GM12874 (cell line): ENCODE data around the gene HCRTR1.

Experiments
- TF ChIP-seq, protein P1 (sequence below): IDR thresholded peaks from 2 replicates; pipeline ENCODE4 v1.5.1; 2011; ENCODE audit warnings: low read depth, mild to moderate bottlenecking, control low read depth, low read length, moderate library complexity; ENCODE audit not compliant: insufficient read depth

The HCRTR1 gene

DNA sequence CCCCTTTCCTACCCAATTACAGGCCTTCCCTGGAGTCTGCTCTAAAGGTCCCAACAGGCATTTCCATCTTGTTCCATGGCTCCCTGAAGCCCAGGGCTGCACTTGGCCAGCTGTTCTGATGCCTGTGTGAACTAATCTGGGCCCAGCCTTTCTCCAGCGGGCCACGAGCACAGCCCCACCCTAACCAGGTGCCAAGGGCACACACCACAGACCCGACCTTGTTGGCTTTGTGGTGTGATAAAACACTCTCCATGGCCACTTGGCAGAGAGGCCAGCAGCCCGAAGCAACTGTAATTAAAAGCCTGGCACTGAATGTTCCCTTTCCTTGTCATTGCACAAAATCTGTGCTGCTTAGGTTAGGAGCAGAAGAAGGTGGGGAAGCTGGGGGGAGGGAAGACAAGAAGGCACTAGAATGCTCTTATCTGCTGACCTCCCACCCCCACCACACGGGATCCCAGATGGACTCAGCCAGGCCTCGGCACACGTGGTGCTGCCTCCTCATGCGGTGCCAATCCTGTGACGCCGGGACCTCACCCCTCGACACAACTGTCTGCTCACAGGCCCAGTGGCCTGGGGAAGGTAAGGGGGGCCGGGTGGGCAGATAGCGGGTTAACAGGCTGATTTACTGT is 9.9 kb downstream of the HCRTR1 start:
- TF ChIP-seq, protein P1, sequence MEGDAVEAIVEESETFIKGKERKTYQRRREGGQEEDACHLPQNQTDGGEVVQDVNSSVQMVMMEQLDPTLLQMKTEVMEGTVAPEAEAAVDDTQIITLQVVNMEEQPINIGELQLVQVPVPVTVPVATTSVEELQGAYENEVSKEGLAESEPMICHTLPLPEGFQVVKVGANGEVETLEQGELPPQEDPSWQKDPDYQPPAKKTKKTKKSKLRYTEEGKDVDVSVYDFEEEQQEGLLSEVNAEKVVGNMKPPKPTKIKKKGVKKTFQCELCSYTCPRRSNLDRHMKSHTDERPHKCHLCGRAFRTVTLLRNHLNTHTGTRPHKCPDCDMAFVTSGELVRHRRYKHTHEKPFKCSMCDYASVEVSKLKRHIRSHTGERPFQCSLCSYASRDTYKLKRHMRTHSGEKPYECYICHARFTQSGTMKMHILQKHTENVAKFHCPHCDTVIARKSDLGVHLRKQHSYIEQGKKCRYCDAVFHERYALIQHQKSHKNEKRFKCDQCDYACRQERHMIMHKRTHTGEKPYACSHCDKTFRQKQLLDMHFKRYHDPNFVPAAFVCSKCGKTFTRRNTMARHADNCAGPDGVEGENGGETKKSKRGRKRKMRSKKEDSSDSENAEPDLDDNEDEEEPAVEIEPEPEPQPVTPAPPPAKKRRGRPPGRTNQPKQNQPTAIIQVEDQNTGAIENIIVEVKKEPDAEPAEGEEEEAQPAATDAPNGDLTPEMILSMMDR, result no peak

DNA sequence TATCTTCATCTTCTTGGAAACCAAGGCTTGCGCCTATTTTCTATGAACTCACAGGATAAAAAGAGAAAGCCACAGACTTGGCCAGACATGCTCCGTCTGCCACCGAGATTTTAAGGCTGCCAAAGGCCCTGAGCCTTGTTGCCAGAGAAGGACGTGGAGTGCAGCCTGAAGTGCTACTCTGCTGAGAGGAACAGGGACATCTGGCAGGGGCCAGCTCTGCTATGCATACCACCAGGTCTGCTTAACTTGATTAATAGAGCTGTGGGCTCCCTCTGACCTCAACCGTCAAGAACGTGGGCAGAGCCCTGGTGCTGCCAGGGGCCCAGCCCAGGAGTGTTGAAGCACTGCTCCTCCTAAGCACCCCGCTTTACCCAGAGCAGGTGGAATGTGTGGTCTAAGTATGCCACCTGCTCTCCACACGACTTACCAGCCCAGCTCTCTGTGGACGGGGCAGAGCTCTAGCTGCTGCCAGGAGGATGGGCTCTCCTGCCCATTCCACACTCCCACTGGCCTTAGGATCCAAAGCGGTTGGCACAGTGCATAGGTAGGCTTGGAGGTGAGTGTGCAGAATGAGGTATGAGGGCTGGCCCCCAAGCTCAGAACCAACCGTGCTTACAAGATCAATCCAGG is 10.6 kb downstream of the HCRTR1 start:
- TF ChIP-seq, protein P1, result no peak

DNA sequence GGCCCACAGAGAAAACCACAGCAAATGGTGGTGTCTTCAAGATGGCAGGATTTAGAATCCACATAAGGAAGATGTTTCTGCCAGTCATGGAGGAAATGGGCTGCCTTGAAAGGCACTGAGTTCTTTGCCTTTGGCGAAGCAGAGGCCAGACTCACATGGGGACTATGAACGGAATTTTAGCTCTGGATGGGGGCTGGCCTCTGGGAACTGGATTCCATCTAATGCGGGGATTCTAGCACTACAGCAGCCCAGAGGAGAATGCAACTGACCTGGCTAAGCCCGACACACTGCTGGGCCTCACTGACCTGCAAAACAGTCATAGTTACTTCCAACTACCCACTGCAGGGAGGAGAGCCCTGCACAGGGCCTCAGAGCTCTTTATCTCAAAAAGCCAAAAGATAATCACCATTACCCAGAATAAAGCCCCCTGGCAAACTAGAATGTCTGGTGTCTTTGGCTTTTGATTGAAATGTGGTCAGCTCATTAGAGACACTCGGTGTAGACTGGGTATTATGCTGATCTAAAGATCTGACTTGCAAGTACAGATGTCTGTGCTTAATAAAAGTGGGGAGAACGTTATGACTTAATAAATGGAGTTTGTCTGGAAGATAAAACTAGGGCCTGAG is 11.6 kb downstream of the HCRTR1 start:
- TF ChIP-seq, protein P1, result no peak

DNA sequence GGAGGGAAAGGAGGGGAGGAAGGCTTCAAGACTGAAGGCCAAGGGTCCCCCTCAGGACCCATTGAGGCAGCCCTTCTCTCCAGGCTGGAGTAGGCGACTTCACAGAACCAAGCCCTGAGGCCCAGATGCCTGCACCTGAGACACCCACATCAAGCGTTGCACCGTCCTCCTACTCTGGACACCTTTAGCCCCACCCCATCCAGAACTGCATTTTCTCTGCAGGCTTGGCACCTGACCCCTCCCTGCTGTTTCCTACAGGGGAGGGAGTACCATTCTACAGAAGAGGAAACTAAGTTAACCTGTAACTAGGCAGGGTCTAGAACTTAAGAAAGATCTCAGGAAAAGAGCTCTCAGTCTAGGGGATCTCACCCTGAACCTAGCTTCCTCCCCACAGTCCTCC is 15.2 kb downstream of the HCRTR1 start:
- TF ChIP-seq, protein P1, result no peak

DNA sequence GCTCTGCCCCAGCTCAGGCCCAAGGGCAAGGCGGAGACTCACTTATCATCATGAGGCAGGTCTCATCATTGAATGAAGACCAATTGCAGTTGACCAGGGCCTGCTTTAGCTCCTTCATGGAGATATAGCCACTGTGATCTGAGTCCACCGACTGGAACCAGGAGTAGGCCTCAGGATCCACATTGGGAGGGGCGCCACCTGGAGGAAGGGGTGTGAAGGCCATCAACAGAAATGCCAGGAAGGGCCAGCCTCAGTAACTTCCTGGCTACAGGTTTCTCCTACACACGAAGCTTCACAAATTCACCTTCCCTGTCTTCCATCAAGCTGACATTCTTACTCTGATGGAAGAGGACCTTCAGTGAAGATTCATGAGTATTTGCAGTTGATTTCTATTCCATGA is 15.6 kb downstream of the HCRTR1 start:
- TF ChIP-seq, protein P1, result peak; percentile 58

DNA sequence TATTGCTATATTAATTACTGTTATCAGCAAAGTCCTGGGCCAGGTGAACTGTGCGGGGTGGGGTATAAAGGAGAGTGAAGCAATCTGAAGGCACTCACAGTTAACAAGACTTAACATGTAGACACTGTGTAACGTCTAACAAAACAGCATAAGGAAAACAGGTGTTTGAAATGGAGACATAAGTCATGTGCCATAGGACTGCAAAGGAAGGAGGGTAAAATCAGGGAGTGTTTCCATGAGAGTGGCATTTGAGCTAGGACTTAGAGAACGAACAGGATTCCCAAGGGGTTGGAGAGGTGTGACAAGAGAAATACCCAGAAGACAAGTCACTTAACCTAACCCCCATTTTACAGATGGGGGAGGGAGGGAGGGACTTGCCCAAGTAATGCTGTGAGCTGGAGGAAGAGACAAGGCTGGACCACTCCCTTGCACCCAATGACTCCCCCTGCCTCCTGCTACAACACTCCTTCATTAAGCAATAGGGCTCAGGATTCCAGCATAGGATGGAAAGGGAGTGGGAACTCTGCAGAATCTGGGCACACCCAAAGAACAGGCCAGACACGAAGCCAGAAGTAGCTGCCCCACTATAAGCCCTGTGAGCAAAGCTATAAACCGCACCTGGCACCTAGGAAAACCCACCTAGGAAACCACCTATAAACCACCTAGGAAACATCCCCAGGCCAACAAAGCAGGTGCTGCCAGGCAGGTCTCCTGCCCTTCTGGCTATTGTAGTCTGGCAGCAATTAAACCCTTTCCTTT is 20.6 kb downstream of the HCRTR1 start:
- TF ChIP-seq, protein P1, result no peak

DNA sequence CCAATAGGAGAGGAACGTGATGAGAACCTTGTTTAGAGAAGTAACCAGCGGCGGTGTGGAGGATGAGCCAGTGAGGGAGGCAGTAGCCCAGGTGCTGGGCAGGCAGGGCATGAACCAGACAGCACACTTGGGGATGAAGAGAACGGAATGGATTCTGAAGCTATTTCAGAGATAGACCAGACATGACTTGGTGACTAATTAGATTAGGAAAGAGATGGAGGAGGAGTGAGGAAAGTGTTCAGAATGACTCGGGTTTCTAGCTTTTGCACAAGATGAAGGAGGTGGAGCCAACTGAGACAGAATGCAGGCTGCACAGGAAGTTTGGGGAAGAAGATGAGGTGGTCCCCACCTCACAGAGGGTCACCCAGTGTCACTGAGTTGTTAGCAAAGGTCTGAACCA is 22.1 kb downstream of the HCRTR1 start:
- TF ChIP-seq, protein P1, result no peak
